ENCODE measurements around the gene LSAMP. TPM values are rescaled to one million over a fixed set of nuclear protein-coding genes. Genes with fewer than 3 reads are reported as not detected.

LSAMP gene
- total and polyA plus RNA-seq, 2 experiments from 2014 or later = 2.0 to 2.9 TPM

GRCh38 chr3:115937054-115937453, 508.2 kb downstream of the LSAMP start:
- Mint-ChIP-seq H3K36me3 (ENCODE audit: low read depth) (no peaks in the 10 kb centered on the region), H3K27me3 (ENCODE audit: insufficient read depth, low read depth, poor library complexity) (no peaks in the 10 kb centered on the region), H3K27ac (no peak overlapping the region), H3K4me1 (no peaks in the 10 kb centered on the region), H3K9me3 (peaks cover 2% of the 10 kb centered on the region; the same call in 1 of the 3 replicates), H3K4me3 (no peak overlapping the region)
- DNase-seq (ENCODE audit: low spot score) (no peak), ATAC-seq (no peak)
- Histone ChIP-seq H3K27ac (ENCODE audit: low read depth) (no peak overlapping the region), H3K9me2 (ENCODE audit: insufficient read depth) (no peaks in the 10 kb centered on the region), H3F3A (replicated peaks; ENCODE audit: low read depth) (no peaks in the 10 kb centered on the region), H2AFZ (no peak overlapping the region), H3K36me3 (ENCODE audit: insufficient read depth) (no peaks in the 10 kb centered on the region), H4K20me1 (replicated peaks; ENCODE audit: insufficient read depth) (no peaks in the 10 kb centered on the region), H3K79me2 (replicated peaks; ENCODE audit: insufficient read depth) (no peaks in the 10 kb centered on the region), H3K4me2 (no peak overlapping the region), H3K4me1 (ENCODE audit: insufficient read depth) (no peaks in the 10 kb centered on the region), H3K27me3 (ENCODE audit: insufficient read depth) (no peaks in the 10 kb centered on the region), H3K4me3 (no peak overlapping the region)
- TF ChIP-seq ZNF462 (CRISPR knock-in tag; IDR thresholded peaks at IDR 0.05) = no peak
- peak in 1 of 2 experiments; percentile 54; a peak in 3 of 4 replicates for TF ChIP-seq CTCF (conservative IDR thresholded peaks at IDR 0.05; ENCODE audit: low read depth in 2 of 2)

GRCh38 chr3:115932807-115933206, 512.5 kb downstream of the LSAMP start:
- Mint-ChIP-seq H3K27me3 (ENCODE audit: insufficient read depth, low read depth, poor library complexity) (no peaks in the 10 kb centered on the region), H3K9me3 (no peaks in the 10 kb centered on the region), H3K4me3 (no peak overlapping the region), H3K4me1 (peaks cover 12% of the 10 kb centered on the region; the same call in 2 of the 3 replicates), H3K36me3 (ENCODE audit: low read depth) (no peaks in the 10 kb centered on the region), H3K27ac (no peak overlapping the region)
- Histone ChIP-seq H2AFZ (0 out of 2 replicates have a peak overlapping the region, but pooled peaks have one; percentile 15), H3K4me2 (no peak overlapping the region), H4K20me1 (replicated peaks; ENCODE audit: insufficient read depth) (no peaks in the 10 kb centered on the region), H3F3A (replicated peaks; ENCODE audit: low read depth) (no peaks in the 10 kb centered on the region), H3K4me1 (ENCODE audit: insufficient read depth) (peaks cover 6% of the 10 kb centered on the region; the same call in 1 of the 2 replicates), H3K9me2 (ENCODE audit: insufficient read depth) (no peaks in the 10 kb centered on the region), H3K79me2 (replicated peaks; ENCODE audit: insufficient read depth) (no peaks in the 10 kb centered on the region), H3K4me3 (no peak overlapping the region), H3K27me3 (ENCODE audit: insufficient read depth) (no peaks in the 10 kb centered on the region), H3K27ac (ENCODE audit: low read depth) (no peak overlapping the region), H3K36me3 (ENCODE audit: insufficient read depth) (no peaks in the 10 kb centered on the region)
- ATAC-seq (no peak), DNase-seq (ENCODE audit: low spot score) (no peak)
- TF ChIP-seq ZNF462 (CRISPR knock-in tag; IDR thresholded peaks at IDR 0.05) = no peak
